Upper lobe of left lung (tissue), 4 donors: Measurements from ENCODE around the gene AKT1.

Experiments used
- POLR2A ChIP-seq, 4 donors: fragments of 450-650 bp; IDR thresholded peaks; one replicate each; pipeline ENCODE4 v1.5.1; 2016 to 2017; ENCODE audit warnings: antibody characterized with exemption in 4 of 4, mild to moderate bottlenecking in 2 of 4
- TF ChIP-seq, protein P1 (sequence below), 6 experiments: fragments of 450-650 bp in 4 of 6; fragments of 200-600 bp in 2 of 6; sonication (generic) in 2 of 6; IDR thresholded peaks; one replicate each; pipeline ENCODE4 v1.5.1; 2016 to 2019; ENCODE audit warnings: antibody characterized with exemption in 6 of 6

DNA sequence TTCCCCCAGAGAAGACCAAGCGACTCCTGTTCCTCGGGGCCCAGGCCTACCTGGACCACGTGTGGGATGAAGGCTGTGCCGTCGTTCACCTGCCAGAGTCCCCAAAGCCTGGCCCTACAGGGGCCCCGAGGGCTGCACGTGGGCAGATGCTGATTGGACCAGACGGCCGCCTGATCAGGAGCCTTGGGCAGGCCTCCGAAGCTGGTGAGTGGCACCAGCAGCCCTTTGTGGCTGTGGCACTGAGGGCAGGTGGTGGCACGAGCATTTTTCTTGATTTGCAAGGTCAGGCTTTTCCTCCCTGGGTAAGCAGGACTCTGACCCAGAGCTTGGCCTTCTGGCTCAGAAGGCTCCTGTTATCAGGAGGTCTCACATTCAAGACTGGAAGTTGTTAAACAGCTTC, 39.9 kb downstream of the AKT1 start:
- TF ChIP-seq POLR2A (IDR thresholded peaks at IDR 0.05), result no peak
- TF ChIP-seq, protein P1, sequence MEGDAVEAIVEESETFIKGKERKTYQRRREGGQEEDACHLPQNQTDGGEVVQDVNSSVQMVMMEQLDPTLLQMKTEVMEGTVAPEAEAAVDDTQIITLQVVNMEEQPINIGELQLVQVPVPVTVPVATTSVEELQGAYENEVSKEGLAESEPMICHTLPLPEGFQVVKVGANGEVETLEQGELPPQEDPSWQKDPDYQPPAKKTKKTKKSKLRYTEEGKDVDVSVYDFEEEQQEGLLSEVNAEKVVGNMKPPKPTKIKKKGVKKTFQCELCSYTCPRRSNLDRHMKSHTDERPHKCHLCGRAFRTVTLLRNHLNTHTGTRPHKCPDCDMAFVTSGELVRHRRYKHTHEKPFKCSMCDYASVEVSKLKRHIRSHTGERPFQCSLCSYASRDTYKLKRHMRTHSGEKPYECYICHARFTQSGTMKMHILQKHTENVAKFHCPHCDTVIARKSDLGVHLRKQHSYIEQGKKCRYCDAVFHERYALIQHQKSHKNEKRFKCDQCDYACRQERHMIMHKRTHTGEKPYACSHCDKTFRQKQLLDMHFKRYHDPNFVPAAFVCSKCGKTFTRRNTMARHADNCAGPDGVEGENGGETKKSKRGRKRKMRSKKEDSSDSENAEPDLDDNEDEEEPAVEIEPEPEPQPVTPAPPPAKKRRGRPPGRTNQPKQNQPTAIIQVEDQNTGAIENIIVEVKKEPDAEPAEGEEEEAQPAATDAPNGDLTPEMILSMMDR (IDR thresholded peaks at IDR 0.05), result no peak
